HL-60 (cell line): ENCODE measurements around the gene ARMC5.

ENCODE experiments used
- CTCF ChIP-seq: IDR thresholded peaks from one replicate; pipeline ENCODE4 v1.5.1; 2011; ENCODE audit warnings: low read length, control low read depth, inconsistent platforms; ENCODE audit not compliant: insufficient read depth
- GABPA ChIP-seq: IDR thresholded peaks from 2 replicates; pipeline ENCODE4 v1.6.1; 2012; ENCODE audit warnings: low read depth
- POLR2AphosphoS5 ChIP-seq: IDR thresholded peaks from 2 replicates; pipeline ENCODE4 v1.6.1; 2012; ENCODE audit warnings: low read depth
- REST ChIP-seq: IDR thresholded peaks from 2 replicates; pipeline ENCODE4 v1.6.1; 2012; ENCODE audit warnings: low read depth; ENCODE audit not compliant: insufficient replicate concordance

GRCh38 chr16:31451681-31452351 lies 7.5 kb upstream of the ARMC5 start:
- TF ChIP-seq CTCF (peak; percentile 15), POLR2AphosphoS5 (peak; percentile 43; the same call in 1 of the 2 replicates), GABPA (no peak), REST (no peak)
